HUES48 (cell line): Measurements from ENCODE around the gene SLC34A1.
"Not testable (repeated sequence)": the region's sequence is repeated elsewhere in the genome, so short reads cannot be mapped to it uniquely, and the experiment has no call there.

Experiments used
- H3K27ac ChIP-seq: one replicate; pipeline ENCODE4 v1.7.0; 2013; ENCODE audit warnings: low read depth, low read length, inconsistent platforms
- H3K27me3 ChIP-seq: 2 replicates; pipeline ENCODE4 v1.6.1; 2013; ENCODE audit warnings: mild to moderate bottlenecking, low read length; ENCODE audit not compliant: control insufficient read depth, insufficient read depth
- H3K36me3 ChIP-seq: 2 replicates; pipeline ENCODE4 v1.6.1; 2013; ENCODE audit warnings: low read length; ENCODE audit not compliant: control insufficient read depth, insufficient read depth
- H3K4me1 ChIP-seq: 2 replicates; pipeline ENCODE4 v1.6.1; 2013; ENCODE audit warnings: mild to moderate bottlenecking, low read length; ENCODE audit not compliant: control insufficient read depth, insufficient read depth
- H3K4me3 ChIP-seq: 2 replicates; pipeline ENCODE4 v1.5.1; 2013; ENCODE audit warnings: mild to moderate bottlenecking, low read depth, low read length
- H3K9ac ChIP-seq: 2 replicates; pipeline ENCODE4 v1.6.1; 2013; ENCODE audit warnings: mild to moderate bottlenecking, low read depth, low read length, moderate library complexity
- H3K9me3 ChIP-seq: 2 replicates; pipeline ENCODE4 v1.6.1; 2013; ENCODE audit warnings: low read length; ENCODE audit not compliant: control insufficient read depth, insufficient read depth

Gene SLC34A1

DNA sequence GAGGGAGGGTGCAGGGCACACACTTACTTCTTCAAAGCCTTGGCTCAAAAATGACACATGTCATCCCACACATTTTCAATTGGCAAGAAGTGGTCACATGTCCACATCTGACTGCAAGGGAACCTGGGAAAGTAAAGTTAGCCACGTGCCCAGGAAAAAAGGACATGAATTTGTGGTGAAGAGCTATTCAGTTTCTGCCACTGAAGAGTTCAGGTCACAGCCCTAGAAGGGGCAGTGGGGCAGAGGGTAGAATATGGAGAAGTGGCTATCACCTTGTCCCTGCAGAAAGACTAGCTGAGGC is 28.4 kb upstream of the SLC34A1 start:
- Histone ChIP-seq H3K4me3 (no peak overlapping the region), H3K27me3 (no peaks in the 10 kb centered on the region), H3K27ac (no peak overlapping the region), H3K9me3 (no peaks in the 10 kb centered on the region), H3K36me3 (no peaks in the 10 kb centered on the region), H3K4me1 (no peaks in the 10 kb centered on the region), H3K9ac (no peak overlapping the region)

DNA sequence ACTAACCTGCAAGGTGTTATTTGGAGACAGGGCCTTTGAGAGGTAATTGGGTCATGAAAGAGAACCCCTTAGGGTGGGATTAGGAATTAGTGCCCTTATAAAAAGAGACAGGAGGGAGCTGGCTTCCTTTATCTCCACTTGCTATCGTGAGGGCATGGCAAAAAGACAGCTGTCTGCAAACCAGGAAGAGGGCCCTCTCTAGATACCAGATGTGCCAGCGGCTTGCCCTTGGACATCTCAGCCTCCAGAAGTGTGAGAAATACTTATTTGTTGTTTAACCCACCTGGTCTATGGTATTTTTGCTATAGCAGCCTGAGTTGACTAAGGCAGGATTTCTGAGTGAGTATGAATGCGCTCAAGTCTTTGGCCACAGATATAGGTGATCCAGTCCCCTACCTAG is 27.5 kb upstream of the SLC34A1 start:
- no peak overlapping the region for H3K4me3 ChIP-seq
- H3K27me3 ChIP-seq, result no peaks in the 10 kb centered on the region
- H3K4me1 ChIP-seq, result peaks cover under 1% of the 10 kb centered on the region; the same call in 1 of the 2 replicates
- H3K36me3 ChIP-seq, result no peaks in the 10 kb centered on the region
- no peaks in the 10 kb centered on the region for H3K9me3 ChIP-seq
- H3K27ac ChIP-seq, result no peak overlapping the region
- H3K9ac ChIP-seq, result no peak overlapping the region

DNA sequence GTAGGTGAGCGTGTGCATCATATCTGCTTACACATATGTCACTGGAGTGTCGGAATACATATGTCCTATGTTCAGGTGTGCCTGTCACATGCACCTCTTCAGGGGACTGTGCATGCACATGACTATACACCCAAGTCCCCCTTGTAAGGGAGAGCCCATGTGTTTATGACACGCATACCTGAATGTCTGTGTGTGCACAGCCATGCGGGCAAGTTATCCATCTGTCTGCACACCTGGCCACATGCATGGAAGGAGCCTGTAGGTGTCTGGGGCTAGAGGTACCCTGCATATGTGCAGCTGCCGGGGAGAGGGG is 27.1 kb upstream of the SLC34A1 start:
- H3K9ac ChIP-seq, result no peak overlapping the region
- no peaks in the 10 kb centered on the region for H3K36me3 ChIP-seq
- no peak overlapping the region for H3K4me3 ChIP-seq

DNA sequence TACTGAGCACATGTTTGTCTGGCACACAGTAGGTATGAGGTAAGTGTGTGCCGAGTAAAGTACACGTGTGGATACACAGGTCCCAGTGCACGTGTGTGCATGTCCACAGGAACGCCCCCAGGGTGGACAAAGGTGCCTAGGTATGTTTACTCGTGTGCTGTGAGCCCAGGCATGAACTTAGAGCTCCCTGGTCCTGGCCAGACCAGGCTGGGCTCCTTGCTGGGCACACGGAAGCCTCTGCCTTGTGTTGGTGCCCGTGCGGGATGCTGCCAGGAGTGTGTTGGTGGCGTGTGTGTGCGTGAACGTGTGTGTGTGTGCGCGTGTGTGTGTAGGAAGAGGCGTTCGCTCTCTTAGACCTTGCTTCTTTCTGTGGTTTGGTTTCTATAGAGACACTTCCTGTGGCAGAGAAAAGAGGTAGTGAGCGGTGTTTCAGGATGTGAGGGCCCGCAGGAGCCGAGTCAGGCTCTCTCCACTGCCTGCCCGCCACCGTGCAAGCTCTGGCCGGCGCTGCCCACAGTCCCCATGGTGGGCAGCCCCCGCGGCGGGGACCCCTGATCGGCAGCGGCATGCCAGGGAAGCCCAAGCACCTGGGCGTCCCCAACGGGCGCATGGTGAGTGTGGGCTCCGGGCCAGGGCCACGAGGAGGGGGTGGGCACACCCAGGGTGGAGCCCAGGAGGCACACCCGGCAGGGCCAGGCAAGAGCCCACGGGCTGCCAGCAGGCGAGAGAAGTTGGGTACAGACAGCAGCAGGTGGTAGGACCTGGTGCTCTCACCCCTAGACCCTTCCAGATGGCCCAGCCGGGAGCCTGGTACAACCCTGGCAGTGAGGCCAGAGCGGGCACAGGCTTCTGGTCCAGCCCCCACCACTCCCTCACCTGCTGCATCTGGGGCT is 26.5 kb upstream of the SLC34A1 start, which contains the start of gene RGS14:
RGS14 (plus strand) TSS at position 466 of the 893 bp plus-strand sequence; CDS start at position 567, 101 bp downstream.
- Histone ChIP-seq H3K4me3 (no peak within 1 kb of the TSS), H3K9ac (no peak within 1 kb of the TSS), H3K4me1 (peaks cover 10% of the 10 kb centered on the region), H3K27me3 (0 out of 2 replicates have a peak, but pooled peaks cover 2% of the 10 kb centered on the region), H3K9me3 (no peaks in the 10 kb centered on the region), H3K36me3 (no peaks in the 10 kb centered on the region), H3K27ac (no peak within 1 kb of the TSS)

More for the DNA sequence above, 27.1 kb upstream of the SLC34A1 start:
- Histone ChIP-seq H3K4me1 (peaks cover 4% of the 10 kb centered on the region), H3K27me3 (0 out of 2 replicates have a peak, but pooled peaks cover under 1% of the 10 kb centered on the region), H3K9me3 (no peaks in the 10 kb centered on the region), H3K27ac (no peak overlapping the region)

DNA sequence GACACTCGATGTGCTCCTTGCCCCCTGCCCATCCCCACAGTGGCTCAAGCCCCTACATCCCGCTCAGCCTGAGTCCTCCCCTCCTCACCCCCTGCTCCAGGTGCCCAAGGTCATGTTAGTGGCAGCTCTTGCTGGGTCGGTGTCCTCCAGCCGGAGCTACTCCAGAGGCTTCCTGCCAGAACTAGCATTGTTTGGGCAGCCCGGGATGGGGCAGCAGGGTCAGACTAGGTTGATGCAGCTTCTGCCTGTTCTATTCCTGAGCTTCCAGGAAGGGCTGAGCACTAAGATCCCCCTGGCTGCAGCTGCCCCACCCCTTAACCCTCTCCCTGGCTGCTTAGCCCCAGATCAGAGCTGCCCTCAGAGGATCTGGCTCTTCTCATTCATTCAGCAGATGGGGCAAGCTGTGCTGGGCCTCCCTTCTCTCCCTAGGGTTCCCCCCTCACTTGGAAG is 25.8 kb upstream of the SLC34A1 start:
- Histone ChIP-seq H3K9ac (no peak overlapping the region), H3K9me3 (no peaks in the 10 kb centered on the region), H3K4me3 (no peak overlapping the region), H3K27me3 (0 out of 2 replicates have a peak, but pooled peaks cover 2% of the 10 kb centered on the region), H3K36me3 (no peaks in the 10 kb centered on the region), H3K4me1 (peaks cover 11% of the 10 kb centered on the region), H3K27ac (no peak overlapping the region)

GRCh38 chr5:177359451-177359851 is 24.8 kb upstream of the SLC34A1 start:
- Histone ChIP-seq H3K9me3 (no peaks in the 10 kb centered on the region), H3K4me1 (peaks cover 11% of the 10 kb centered on the region), H3K27ac (no peak overlapping the region), H3K4me3 (no peak overlapping the region), H3K36me3 (no peaks in the 10 kb centered on the region), H3K27me3 (0 out of 2 replicates have a peak, but pooled peaks cover 2% of the 10 kb centered on the region), H3K9ac (no peak overlapping the region)

DNA sequence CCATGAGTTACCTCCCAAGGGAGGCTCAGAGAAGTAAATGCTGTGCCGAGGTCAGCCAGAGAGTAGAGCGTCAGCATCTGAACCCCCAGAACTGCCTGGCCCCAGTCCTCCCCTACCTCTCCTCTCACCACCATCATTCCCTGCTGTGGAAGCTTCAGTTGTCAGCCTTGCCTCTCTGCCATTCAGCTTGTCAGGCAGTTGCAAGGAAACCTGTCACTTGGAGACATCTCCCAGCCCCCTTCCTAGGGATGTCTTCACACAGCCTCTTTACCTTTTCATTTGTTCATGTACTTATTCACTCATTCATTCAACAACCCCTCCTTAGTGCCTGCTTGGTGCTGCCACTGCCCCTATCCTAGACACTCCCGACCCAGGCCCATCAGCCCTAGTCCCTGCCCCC is 24.4 kb upstream of the SLC34A1 start:
- Histone ChIP-seq H3K27ac (no peak overlapping the region), H3K4me3 (no peak overlapping the region), H3K9ac (no peak overlapping the region), H3K27me3 (0 out of 2 replicates have a peak, but pooled peaks cover 2% of the 10 kb centered on the region), H3K9me3 (no peaks in the 10 kb centered on the region), H3K36me3 (no peaks in the 10 kb centered on the region), H3K4me1 (peaks cover 11% of the 10 kb centered on the region)

- peaks cover 11% of the 10 kb centered on the region for H3K4me1 ChIP-seq
- not testable (repeated sequence) for H3K9me3 ChIP-seq, H3K27me3 ChIP-seq, H3K9ac ChIP-seq, H3K4me3 ChIP-seq, H3K27ac ChIP-seq, H3K36me3 ChIP-seq
Observed at GRCh38 chr5:177360740-177361139, 23.5 kb upstream of the SLC34A1 start.

GRCh38 chr5:177361418-177362291 is 22.6 kb upstream of the SLC34A1 start:
- Histone ChIP-seq H3K9me3 (no peaks in the 10 kb centered on the region), H3K9ac (no peak overlapping the region), H3K27me3 (0 out of 2 replicates have a peak, but pooled peaks cover 2% of the 10 kb centered on the region), H3K27ac (no peak overlapping the region), H3K36me3 (no peaks in the 10 kb centered on the region), H3K4me3 (no peak overlapping the region), H3K4me1 (peaks cover 17% of the 10 kb centered on the region)

GRCh38 chr5:177362292-177362609 is 22.0 kb upstream of the SLC34A1 start:
- Histone ChIP-seq H3K36me3 (no peaks in the 10 kb centered on the region), H3K27ac (no peak overlapping the region), H3K9ac (no peak overlapping the region), H3K4me1 (peaks cover 17% of the 10 kb centered on the region), H3K9me3 (no peaks in the 10 kb centered on the region), H3K4me3 (no peak overlapping the region; the same call in 1 of the 2 replicates), H3K27me3 (0 out of 2 replicates have a peak, but pooled peaks cover 2% of the 10 kb centered on the region)
